GM12878 (cell line): ENCODE data around the gene GOSR1. TPM values are rescaled to one million over a fixed set of nuclear protein-coding genes. Genes with fewer than 3 reads are reported as not detected.

ENCODE experiments used
- ATAC-seq: fragments of 200-7000 bp; cut with Tn5 transposase; 3 replicates; pipeline ENCODE4 v1.9.1; 2020; ENCODE audit warnings: mild to moderate bottlenecking, moderate library complexity
- Bru-seq: library from RNA; stranded (reverse); fragments of 400-500 nt; gene quantifications from one replicate; lab custom pipeline; 2021; lab: Mats Ljungman, UMichigan
- BruChase-seq, 2 experiments: library from RNA; stranded (reverse); fragments of 400-500 nt; gene quantifications; one replicate each; lab custom pipeline; 2021; lab: Mats Ljungman, UMichigan
- BruUV-seq: library from RNA; stranded (reverse); fragments of 400-500 nt; replicated peaks from 2 replicates; lab custom pipeline; 2021; lab: Mats Ljungman, UMichigan
- CTCF ChIA-PET: fragments of 300-600 bp; sonication (Branson Sonifier 250); formaldehyde crosslinking; extraction: SDS; loops from one replicate; lab custom pipeline; 2021; ENCODE audit warnings: inconsistent platforms; lab: Yijun Ruan, JAX
- POLR2A ChIA-PET: fragments of 350-600 bp; formaldehyde crosslinking; extraction: SDS; loops from one replicate; lab custom pipeline; 2021; ENCODE audit warnings: inconsistent platforms; lab: Charles Lee
- RAD21 ChIA-PET: fragments of 300-600 bp; sonication (Branson Sonifier 250); formaldehyde crosslinking; loops from one replicate; lab custom pipeline; 2023; ENCODE audit warnings: antibody characterized with exemption; ENCODE audit not compliant: unreplicated experiment; lab: Charles Lee
- SMC1A ChIA-PET: fragments of 300-600 bp; sonication (Branson Sonifier 250); formaldehyde crosslinking; loops from one replicate; lab custom pipeline; 2023; ENCODE audit not compliant: unreplicated experiment, uncharacterized antibody; lab: Charles Lee
- DNase-seq: peaks from one replicate; pipeline ENCODE4 v3.0.0-alpha.2; 2011; ENCODE audit warnings: low read depth, low spot score
- FAIRE-seq: peaks from 3 replicates; lab custom pipeline; 2011; peaks lifted over from hg19 to GRCh38; lab: Jason Lieb, UNC
- H2AFZ ChIP-seq: 2 replicates; pipeline ENCODE4 v1.6.0; 2011; ENCODE audit warnings: low read depth, low read length, control low read depth; ENCODE audit not compliant: control insufficient read depth
- H3K27ac ChIP-seq: 2 replicates; pipeline ENCODE4 v1.5.1; 2011; ENCODE audit warnings: control low read depth; ENCODE audit not compliant: control insufficient read depth, insufficient read depth
- H3K27me3 ChIP-seq, 2 experiments: replicated peaks in 1 of 2; 2 replicates each; pipeline versions ENCODE4 v1.6.0 to v1.6.1; 2011; ENCODE audit warnings: low read length in 1 of 2; ENCODE audit not compliant: control insufficient read depth in 2 of 2, insufficient read depth in 2 of 2
- H3K36me3 ChIP-seq, 2 experiments: 2 replicates each; pipeline ENCODE4 v1.5.1; 2011; ENCODE audit warnings: low read length in 1 of 2; ENCODE audit not compliant: control insufficient read depth in 2 of 2, insufficient read depth in 2 of 2
- H3K4me1 ChIP-seq: 2 replicates; pipeline ENCODE4 v1.6.1; 2011; ENCODE audit warnings: mild to moderate bottlenecking, low read length, moderate library complexity, mixed read lengths; ENCODE audit not compliant: control insufficient read depth, insufficient read depth
- H3K4me2 ChIP-seq: 2 replicates; pipeline ENCODE4 v1.6.0; 2011; ENCODE audit warnings: control low read depth; ENCODE audit not compliant: control insufficient read depth, insufficient read depth
- H3K4me3 ChIP-seq: fragments of 200-600 bp; sonication (generic); 2 replicates; pipeline ENCODE4 v1.5.1; 2016
- H3K79me2 ChIP-seq: 2 replicates; pipeline ENCODE4 v1.6.0; 2011; ENCODE audit warnings: low read length; ENCODE audit not compliant: control insufficient read depth, insufficient read depth
- H3K9ac ChIP-seq: 2 replicates; pipeline ENCODE4 v1.8.0; 2011; ENCODE audit warnings: low read length, control low read depth, mixed read lengths; ENCODE audit not compliant: control insufficient read depth, insufficient read depth
- H3K9me3 ChIP-seq: replicated peaks from 3 replicates; pipeline ENCODE4 v1.5.1; 2011; ENCODE audit warnings: mild to moderate bottlenecking, low read length; ENCODE audit not compliant: control insufficient read depth, insufficient read depth
- H4K20me1 ChIP-seq: 2 replicates; pipeline ENCODE4 v1.6.0; 2011; ENCODE audit not compliant: control insufficient read depth, insufficient read depth
- CREM ChIP-seq: IDR thresholded peaks from 2 replicates; pipeline ENCODE4 v1.6.1; 2014; ENCODE audit warnings: antibody characterized with exemption, low read depth
- MEF2A ChIP-seq: IDR thresholded peaks from 2 replicates; pipeline ENCODE4 v1.6.1; 2011; ENCODE audit warnings: low read depth, mild to moderate bottlenecking, low read length, moderate library complexity; ENCODE audit not compliant: insufficient read depth
- PAX5 ChIP-seq: IDR thresholded peaks from 2 replicates; pipeline ENCODE4 v1.6.1; 2011; ENCODE audit warnings: low read depth, low read length, borderline replicate concordance
- RAD21 ChIP-seq: IDR thresholded peaks from 2 replicates; pipeline ENCODE4 v1.6.1; 2011; ENCODE audit warnings: mild to moderate bottlenecking, low read depth, low read length, moderate library complexity; ENCODE audit not compliant: insufficient read depth
- ZBTB40 ChIP-seq: fragments of 450-650 bp; IDR thresholded peaks from 2 replicates; pipeline ENCODE4 v1.6.1; 2016; ENCODE audit warnings: mild to moderate bottlenecking, moderate library complexity, borderline replicate concordance
- ZNF24 ChIP-seq: fragments of 450-650 bp; IDR thresholded peaks from 2 replicates; pipeline ENCODE4 v1.6.1; 2017; ENCODE audit warnings: antibody characterized with exemption, mild to moderate bottlenecking
- ZNF592 ChIP-seq: fragments of 450-650 bp; IDR thresholded peaks from 2 replicates; pipeline ENCODE4 v1.6.1; 2017; ENCODE audit warnings: mild to moderate bottlenecking, moderate library complexity
- WGBS: methylation state at CpG from one replicate; pipeline ENCODE4 v1.1.6; 2016; ENCODE audit warnings: low lambda C conversion rate; ENCODE audit not compliant: insufficient replicate concordance, insufficient coverage; ENCODE audit errors: missing lambda C conversion rate; 5-methylcytosine and 5-hydroxymethylcytosine counted together
- in situ Hi-C: fragments of 300-500 bp; cut with MboI; formaldehyde crosslinking; loops from 9 replicates; pipeline ENCODE4 v1.14.3; 2018; ENCODE audit warnings: mixed read lengths
- intact Hi-C: fragments of 100-400 bp; cut with micrococcal nuclease; formaldehyde crosslinking; loops from one replicate; pipeline ENCODE4 v1.14.2; 2022; ENCODE audit not compliant: unreplicated experiment
- long read RNA-seq, 2 experiments: library from polyadenylated mRNA; unstranded; transcript quantifications; one replicate each; pipeline ENCODE4 v2.0.0, GENCODE V29; 2019 to 2020
- polyA minus RNA-seq, 3 experiments: library from RNA; depleted of rRNA, polyadenylated mRNA; stranded (reverse); fragments of >200 nt; gene quantifications; 2 replicates each; pipeline ENCODE4 v1.2.3, GENCODE V29; 2011
- polyA plus RNA-seq, 11 experiments: library from polyadenylated mRNA; depleted of rRNA in 4 of 11; unstranded in 6 of 11; stranded (reverse) in 5 of 11; fragments of >200 nt; fragmentation: Nextera tagmentation in 4 of 11; fragmentation: Illumina TruSeq in 1 of 11; extraction: Ambion mirVana in 4 of 11; extraction: Trizol in 1 of 11; gene quantifications; 1 replicate in 1 of 11; 2 replicates in 10 of 11; pipeline versions ENCODE4 v1.2.1 to v1.2.3, GENCODE V29; 2011 to 2016; ENCODE audit warnings: inconsistent platforms in 2 of 11, missing spikeins in 2 of 11, low read depth in 1 of 11
- total RNA-seq, 4 experiments: library from RNA; depleted of rRNA in 3 of 4; stranded (reverse); fragments of >200 nt in 3 of 4; fragmentation: Illumina TruSeq in 1 of 4; extraction: Trizol in 1 of 4; gene quantifications; 2 replicates each; pipeline versions ENCODE4 v1.2.1 to v1.2.3, GENCODE V29; 2013 to 2021

Gene GOSR1
- 118 and 128 TPM in 2 replicates for total RNA-seq (2013; cell fraction: nucleolus; rRNA removed)
- total RNA-seq (2014; rRNA removed) (20.3 and 21.4 TPM in 2 replicates), total RNA-seq (2014; rRNA removed; fragmentation: Illumina TruSeq; extraction: Trizol) (32.3 and 37.4 TPM in 2 replicates), total RNA-seq (2021) (36.5 and 41.9 TPM in 2 replicates), polyA plus RNA-seq (2011; rRNA removed) (33.6 and 45.1 TPM in 2 replicates), polyA plus RNA-seq (2014; fragmentation: Illumina TruSeq; extraction: Trizol) (44.0 and 58.8 TPM in 2 replicates), polyA plus RNA-seq (2014; fragmentation: Nextera tagmentation; extraction: Ambion mirVana) (10 to 100 TPM; 71.0 to 99.3 TPM), polyA plus RNA-seq (2014; rRNA removed) (22.8 and 23.1 TPM in 2 replicates), polyA plus RNA-seq (2016; fragmentation: Nextera tagmentation; extraction: Ambion mirVana) (10 to 100 TPM; 48.0 to 48.4 TPM), polyA minus RNA-seq (2011; rRNA and poly(A)+ RNA removed) (31.2 and 62.8 TPM in 2 replicates), Bru-seq, nascent RNA (percentile 91 among the genes with signal in this experiment), BruChase-seq, experiment 1, labeled RNA remaining after a 6-hour chase (percentile 88 among the genes with signal in this experiment), BruChase-seq, experiment 2, labeled RNA remaining after a 2-hour chase (percentile 92 among the genes with signal in this experiment)
- polyA plus RNA-seq (2011; ENCODE audit: low read depth) = 27.3 TPM
- 17.3 and 19.9 TPM in 2 replicates for polyA plus RNA-seq (2011; cell fraction: cytosol; rRNA removed)
- polyA plus RNA-seq (2011; cell fraction: nucleus; rRNA removed) = 19.1 and 21.3 TPM in 2 replicates
- 32.1 and 34.7 TPM in 2 replicates for polyA plus RNA-seq (2012)
- polyA minus RNA-seq (2011; cell fraction: cytosol; rRNA and poly(A)+ RNA removed) = 12.5 and 18.3 TPM in 2 replicates
- polyA minus RNA-seq (2011; cell fraction: nucleus; rRNA and poly(A)+ RNA removed) = 22.6 and 38.4 TPM in 2 replicates
- long read RNA-seq, experiment 1, full-length matches to known transcripts = 19 of 33 reads
- long read RNA-seq, experiment 1, partial matches to known transcripts = 8 of 33 reads
- long read RNA-seq, experiment 1, other reads (novel, unspliced or antisense) = 6 of 33 reads
- long read RNA-seq, experiment 2, full-length matches to known transcripts = 118 of 164 reads
- long read RNA-seq, experiment 2, partial matches to known transcripts = 8 of 164 reads
- long read RNA-seq, experiment 2, other reads (novel, unspliced or antisense) = 38 of 164 reads

DNA sequence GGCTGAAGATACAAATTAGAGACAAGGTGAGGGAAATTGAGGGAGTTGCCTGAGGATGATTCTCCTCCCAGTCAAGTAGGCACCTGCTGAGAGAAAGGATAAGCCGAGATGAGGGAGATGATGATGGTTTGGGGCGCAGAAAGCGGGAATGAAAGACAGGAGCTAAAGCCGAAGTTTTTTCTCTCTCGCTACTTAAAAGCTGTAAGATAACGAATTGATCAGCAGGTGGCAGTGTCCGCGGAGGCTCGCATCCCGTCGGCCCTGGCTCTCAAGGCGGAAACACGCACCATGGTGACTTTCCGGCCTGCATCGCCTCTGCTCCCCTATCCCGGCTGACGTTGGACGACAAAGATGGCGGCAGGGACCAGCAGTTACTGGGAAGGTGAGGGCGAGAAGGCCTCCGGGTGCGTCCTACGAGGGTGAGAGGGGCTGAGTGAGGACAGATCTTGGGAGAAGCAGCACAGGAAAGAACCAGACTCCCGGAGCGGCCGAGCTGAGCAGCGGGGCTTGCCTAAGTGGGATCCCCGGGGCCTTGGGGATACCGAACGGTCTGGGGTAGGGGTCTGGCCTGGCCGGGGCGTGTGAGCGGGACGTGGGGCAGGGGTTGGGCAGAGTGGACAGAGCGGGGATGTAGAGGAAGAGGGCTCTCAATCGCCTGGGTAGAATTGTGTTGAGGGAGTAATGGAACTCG, at the start of gene GOSR1:
TSS of gene GOSR1 (plus strand) at position 326 of the 691 bp plus-strand sequence. CDS start at position 352, 26 bp downstream.
- DNase-seq (peak; percentile 79), ATAC-seq (peak; percentile 99), FAIRE-seq (peak; percentile 81)
- CTCF ChIA-PET = interaction anchor here (0.7 to 4.2 kb wide), 30 partner anchors 8 to 670 kb away, joined by 3 to 45 read pairs (median 4); partner anchors contain the start of gene CPD
- H3K79me2 ChIP-seq = peaks cover 23% of the 10 kb centered on the region
- peak within 1 kb of the TSS; percentile 93 for H3K4me3 ChIP-seq
- intact Hi-C loops (loop anchor here (1.0 to 10.0 kb wide), 4 partner anchors 74 to 372 kb away; no protein-coding TSS in a partner anchor), in situ Hi-C loops (loop anchor here (5.0 kb wide), 1 partner anchor 240 kb away; no protein-coding TSS in a partner anchor)
- H4K20me1 ChIP-seq = no peaks in the 10 kb centered on the region
- peaks cover 7% of the 10 kb centered on the region for H3K4me1 ChIP-seq
- H3K9me3 ChIP-seq = no peaks in the 10 kb centered on the region
- no peaks in the 10 kb centered on the region; a peak in 1 of 4 replicates for H3K36me3 ChIP-seq
- SMC1A ChIA-PET = interaction anchor here (0.6 to 3.2 kb wide), 21 partner anchors 9 to 550 kb away, joined by 3 to 34 read pairs (median 4); partner anchors contain the start of gene BLMH
- H3K27ac ChIP-seq = peak within 1 kb of the TSS; percentile 99
- BruUV-seq = no TSS peak
- no peaks in the 10 kb centered on the region for H3K27me3 ChIP-seq
- peak within 1 kb of the TSS; percentile 98 for H3K4me2 ChIP-seq
- H2AFZ ChIP-seq = peak within 1 kb of the TSS; percentile 100
- RAD21 ChIA-PET = interaction anchor here (0.8 to 3.0 kb wide), 13 partner anchors 12 to 372 kb away, joined by 3 to 22 read pairs (median 5); partner anchors contain the start of gene CRLF3
- peak within 1 kb of the TSS; percentile 100 for H3K9ac ChIP-seq
- POLR2A ChIA-PET = interaction anchor here (0.6 to 0.9 kb wide), 2 partner anchors 71 to 395 kb away, joined by 3 read pairs; no protein-coding TSS in a partner anchor
- WGBS = under 1% methylated on average over 37 of the region's 37 CpGs
- TF ChIP-seq ZNF24 = 0 out of 2 replicates have a peak, but pooled peaks have one; percentile 58
- TF ChIP-seq RAD21 = peak; percentile 57
- peak; percentile 91 for TF ChIP-seq ZBTB40
- TF ChIP-seq ZNF592 = no peak
- peak; percentile 68 for TF ChIP-seq PAX5
- TF ChIP-seq MEF2A = peak; percentile 61; the same call in 1 of the 2 replicates
- TF ChIP-seq CREM = peak; percentile 92
